Spleen (tissue), 7 donors: ENCODE measurements around the gene NOM1.

Experiments used
- POLR2A ChIP-seq, 3 donors: fragments of 450-650 bp; IDR thresholded peaks; one replicate each; pipeline ENCODE4 v1.5.1; 2017; ENCODE audit warnings: antibody characterized with exemption in 3 of 3, mild to moderate bottlenecking in 1 of 3
- POLR2AphosphoS5 ChIP-seq, 3 donors: sonication (generic); formaldehyde crosslinking; IDR thresholded peaks; one replicate each; pipeline ENCODE4 v1.5.1; 2017; ENCODE audit warnings: antibody characterized with exemption in 3 of 3
- TF ChIP-seq, protein P1 (sequence below), 11 experiments: fragments of 200-600 bp in 7 of 11; fragments of 450-650 bp in 4 of 11; sonication (generic) in 4 of 11; IDR thresholded peaks in 8 of 11; conservative IDR thresholded peaks in 3 of 11; 1 replicate in 7 of 11; 2 replicates in 4 of 11; pipeline versions ENCODE4 v1.4.0 to v1.8.0; 2016 to 2021; ENCODE audit warnings: antibody characterized with exemption in 11 of 11, inconsistent platforms in 4 of 11, mild to moderate bottlenecking in 1 of 11
- donor health status: DM: no; HTN: no; CAD: no; lungs with moderate emphysema.
- donor health status: DM: no; HTN: no; CAD: no.
- donor health status: DM: no; HTN: no; CAD: no.

DNA sequence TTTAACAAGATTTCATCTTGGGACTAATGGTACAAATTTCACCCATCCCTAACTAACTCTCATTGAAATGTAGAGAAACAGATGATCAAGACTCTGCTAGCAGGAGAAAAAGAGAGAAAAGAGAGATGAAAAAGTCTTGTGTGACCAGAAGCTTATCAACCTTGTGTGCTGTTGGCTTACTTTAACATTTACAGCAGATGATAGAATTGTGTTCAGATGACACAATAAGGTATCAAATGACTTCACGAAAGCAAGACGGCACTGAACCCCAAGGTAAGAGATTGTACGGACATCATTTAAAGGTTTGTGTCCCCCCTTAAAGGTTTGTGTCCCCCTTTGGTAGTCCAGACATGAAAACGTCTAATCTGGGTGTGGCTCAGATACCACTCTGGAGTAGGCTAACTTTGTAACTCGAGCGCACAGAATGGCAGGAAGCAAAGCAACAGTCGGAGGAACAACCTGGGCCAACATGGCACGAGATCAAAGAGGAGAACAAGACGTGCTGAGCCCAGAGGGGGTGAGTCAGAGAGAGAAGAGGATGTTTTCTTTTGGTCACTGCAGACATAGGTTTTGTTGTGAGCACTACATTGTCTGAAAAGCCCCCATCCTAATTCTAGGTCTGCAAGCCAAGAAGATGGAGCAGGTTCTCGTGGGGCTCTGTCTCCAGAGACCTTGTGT lies 46.1 kb upstream of the NOM1 start:
- TF ChIP-seq, protein P1, sequence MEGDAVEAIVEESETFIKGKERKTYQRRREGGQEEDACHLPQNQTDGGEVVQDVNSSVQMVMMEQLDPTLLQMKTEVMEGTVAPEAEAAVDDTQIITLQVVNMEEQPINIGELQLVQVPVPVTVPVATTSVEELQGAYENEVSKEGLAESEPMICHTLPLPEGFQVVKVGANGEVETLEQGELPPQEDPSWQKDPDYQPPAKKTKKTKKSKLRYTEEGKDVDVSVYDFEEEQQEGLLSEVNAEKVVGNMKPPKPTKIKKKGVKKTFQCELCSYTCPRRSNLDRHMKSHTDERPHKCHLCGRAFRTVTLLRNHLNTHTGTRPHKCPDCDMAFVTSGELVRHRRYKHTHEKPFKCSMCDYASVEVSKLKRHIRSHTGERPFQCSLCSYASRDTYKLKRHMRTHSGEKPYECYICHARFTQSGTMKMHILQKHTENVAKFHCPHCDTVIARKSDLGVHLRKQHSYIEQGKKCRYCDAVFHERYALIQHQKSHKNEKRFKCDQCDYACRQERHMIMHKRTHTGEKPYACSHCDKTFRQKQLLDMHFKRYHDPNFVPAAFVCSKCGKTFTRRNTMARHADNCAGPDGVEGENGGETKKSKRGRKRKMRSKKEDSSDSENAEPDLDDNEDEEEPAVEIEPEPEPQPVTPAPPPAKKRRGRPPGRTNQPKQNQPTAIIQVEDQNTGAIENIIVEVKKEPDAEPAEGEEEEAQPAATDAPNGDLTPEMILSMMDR (IDR thresholded peaks at IDR 0.05 in 8 of 11, conservative IDR thresholded peaks at IDR 0.05 in 3 of 11), result no peak
- TF ChIP-seq POLR2A (IDR thresholded peaks at IDR 0.05) (no peak), POLR2AphosphoS5 (IDR thresholded peaks at IDR 0.05) (peak in 1 of 3 donors; percentile 63)
